ENCODE measurements around the gene SPOCK1.

GRCh38 chr5:137058089-137058488 is 441.0 kb downstream of the SPOCK1 start:
- TF ChIP-seq GATA2 (IDR thresholded peaks at IDR 0.05; ENCODE audit: low read depth, low read length) (peak; percentile 53; the same call in 1 of the 2 replicates), GATA3 (IDR thresholded peaks at IDR 0.05; ENCODE audit: low read depth, low read length) (peak; percentile 51)

Measured in SH-SY5Y (cell line).